Prostate gland (tissue), 2 donors: ENCODE results near the gene GTF2IRD1. TPM values are rescaled to one million over a fixed set of nuclear protein-coding genes. Genes with fewer than 3 reads are reported as not detected.

Experiments used
- DNase-seq: peaks from one replicate; pipeline ENCODE4 v3.0.0-alpha.2; 2019; ENCODE audit warnings: low spot score
- H3K27ac ChIP-seq, 2 donors: fragments of 200-600 bp; sonication (generic); 2 replicates each; pipeline ENCODE4 v1.5.1; 2017 to 2019
- H3K27me3 ChIP-seq: fragments of 200-600 bp; sonication (generic); replicated peaks from 2 replicates; pipeline ENCODE4 v1.5.1; 2019; ENCODE audit not compliant: insufficient read depth
- H3K36me3 ChIP-seq, 2 donors: fragments of 200-600 bp; sonication (generic); 1 replicate in 1 of 2; 2 replicates in 1 of 2; pipeline versions ENCODE4 v1.5.1 to v1.8.1; 2017 to 2019
- H3K4me1 ChIP-seq: fragments of 200-600 bp; sonication (generic); replicated peaks from 2 replicates; pipeline ENCODE4 v1.5.1; 2019
- H3K4me3 ChIP-seq, 2 donors: fragments of 200-600 bp; sonication (generic); 2 replicates each; pipeline ENCODE4 v1.5.1; 2017 to 2019
- H3K9me3 ChIP-seq: fragments of 200-600 bp; sonication (generic); 2 replicates; pipeline ENCODE4 v1.5.1; 2017
- POLR2A ChIP-seq: fragments of 450-650 bp; IDR thresholded peaks from one replicate; pipeline ENCODE4 v1.6.1; 2016; ENCODE audit warnings: antibody characterized with exemption, mild to moderate bottlenecking
- POLR2AphosphoS5 ChIP-seq: sonication (generic); formaldehyde crosslinking; IDR thresholded peaks from one replicate; pipeline ENCODE4 v1.6.1; 2017; ENCODE audit warnings: antibody characterized with exemption
- WGBS: methylation state at CpG from one replicate; pipeline ENCODE4 v1.1.5; 2018; 5-methylcytosine and 5-hydroxymethylcytosine counted together
- intact Hi-C: fragments of 100-400 bp; cut with DNase I; formaldehyde crosslinking; loops from one replicate; pipeline ENCODE4 v1.14.2; 2022
- total RNA-seq, 2 donors: library from RNA; depleted of rRNA; stranded (reverse); fragments of >200 nt; gene quantifications; one replicate each; pipeline ENCODE4 v1.1.0, GENCODE V29; 2016
- TF ChIP-seq, protein P1 (sequence below), 4 experiments: fragments of 200-600 bp in 2 of 4; fragments of 450-650 bp in 2 of 4; sonication (generic) in 2 of 4; IDR thresholded peaks; 1 replicate in 3 of 4; 2 replicates in 1 of 4; pipeline ENCODE4 v1.5.1; 2016 to 2019; ENCODE audit warnings: antibody characterized with exemption in 4 of 4, mild to moderate bottlenecking in 2 of 4, moderate library complexity in 2 of 4

Gene GTF2IRD1
- total RNA-seq, 2 donors from 2014 or later, result 24.0 to 36.6 TPM

DNA sequence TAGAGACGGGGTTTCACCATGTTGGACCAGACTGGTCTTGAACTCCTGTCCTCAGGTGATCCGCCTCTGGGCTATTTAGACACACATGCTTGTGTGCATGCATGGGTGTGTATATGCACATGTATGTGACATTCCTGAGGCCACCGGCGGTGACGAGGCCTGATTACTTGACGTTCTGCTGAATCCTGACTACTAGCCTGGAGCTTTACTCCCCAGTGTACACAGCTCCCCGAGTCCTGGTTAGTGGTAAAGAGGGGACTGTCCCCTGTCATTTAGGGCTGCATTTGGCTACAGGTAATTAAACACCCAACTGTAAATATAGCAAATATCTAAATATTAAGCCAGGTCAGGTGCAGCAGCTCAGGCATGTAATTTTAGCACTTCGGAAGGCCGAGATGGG, 14.2 kb downstream of the GTF2IRD1 start:
- no peak overlapping the region for H3K27ac ChIP-seq
- 74% methylated on average over 9 of the region's 9 CpGs for WGBS
- no peaks in the 10 kb centered on the region for H3K27me3 ChIP-seq
- H3K9me3 ChIP-seq, result no peaks in the 10 kb centered on the region
- H3K4me1 ChIP-seq, result peaks cover 21% of the 10 kb centered on the region
- H3K4me3 ChIP-seq, result no peak overlapping the region
- H3K36me3 ChIP-seq, result no peaks in the 10 kb centered on the region
- no peak for DNase-seq
- TF ChIP-seq POLR2A, result no peak
- TF ChIP-seq, protein P1, sequence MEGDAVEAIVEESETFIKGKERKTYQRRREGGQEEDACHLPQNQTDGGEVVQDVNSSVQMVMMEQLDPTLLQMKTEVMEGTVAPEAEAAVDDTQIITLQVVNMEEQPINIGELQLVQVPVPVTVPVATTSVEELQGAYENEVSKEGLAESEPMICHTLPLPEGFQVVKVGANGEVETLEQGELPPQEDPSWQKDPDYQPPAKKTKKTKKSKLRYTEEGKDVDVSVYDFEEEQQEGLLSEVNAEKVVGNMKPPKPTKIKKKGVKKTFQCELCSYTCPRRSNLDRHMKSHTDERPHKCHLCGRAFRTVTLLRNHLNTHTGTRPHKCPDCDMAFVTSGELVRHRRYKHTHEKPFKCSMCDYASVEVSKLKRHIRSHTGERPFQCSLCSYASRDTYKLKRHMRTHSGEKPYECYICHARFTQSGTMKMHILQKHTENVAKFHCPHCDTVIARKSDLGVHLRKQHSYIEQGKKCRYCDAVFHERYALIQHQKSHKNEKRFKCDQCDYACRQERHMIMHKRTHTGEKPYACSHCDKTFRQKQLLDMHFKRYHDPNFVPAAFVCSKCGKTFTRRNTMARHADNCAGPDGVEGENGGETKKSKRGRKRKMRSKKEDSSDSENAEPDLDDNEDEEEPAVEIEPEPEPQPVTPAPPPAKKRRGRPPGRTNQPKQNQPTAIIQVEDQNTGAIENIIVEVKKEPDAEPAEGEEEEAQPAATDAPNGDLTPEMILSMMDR (IDR thresholded peaks at IDR 0.05), result no peak
- no peak for TF ChIP-seq POLR2AphosphoS5
- intact Hi-C loops, result no loop called here

DNA sequence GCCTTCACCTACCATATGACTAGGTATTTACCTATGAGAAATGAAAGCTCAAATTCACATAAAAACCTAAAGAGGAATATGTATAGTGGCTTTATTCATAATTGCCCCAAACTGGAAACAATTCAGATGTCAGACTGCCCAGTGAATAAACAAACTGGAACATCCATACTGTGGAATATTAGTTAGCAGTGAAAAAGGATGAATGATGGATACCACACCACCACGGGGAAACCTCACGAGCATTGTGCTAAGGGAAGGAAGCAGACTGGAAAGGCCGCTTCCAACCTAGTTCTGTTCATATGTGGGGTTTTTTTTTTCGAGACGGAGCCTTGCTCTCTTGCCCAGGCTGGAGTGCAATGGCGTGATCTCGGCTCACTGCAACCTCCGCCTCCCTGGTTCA, 16.8 kb downstream of the GTF2IRD1 start:
- 97% methylated on average over 8 of the region's 8 CpGs for WGBS
- DNase-seq, result no peak
- no peaks in the 10 kb centered on the region for H3K36me3 ChIP-seq
- no peaks in the 10 kb centered on the region for H3K9me3 ChIP-seq
- H3K27ac ChIP-seq, result no peak overlapping the region
- no peaks in the 10 kb centered on the region for H3K27me3 ChIP-seq
- H3K4me1 ChIP-seq, result peaks cover 14% of the 10 kb centered on the region
- TF ChIP-seq POLR2AphosphoS5 (no peak), POLR2A (no peak)
- TF ChIP-seq, protein P1 (IDR thresholded peaks at IDR 0.05), result no peak
- intact Hi-C loops, result no loop called here
- no peak overlapping the region for H3K4me3 ChIP-seq

DNA sequence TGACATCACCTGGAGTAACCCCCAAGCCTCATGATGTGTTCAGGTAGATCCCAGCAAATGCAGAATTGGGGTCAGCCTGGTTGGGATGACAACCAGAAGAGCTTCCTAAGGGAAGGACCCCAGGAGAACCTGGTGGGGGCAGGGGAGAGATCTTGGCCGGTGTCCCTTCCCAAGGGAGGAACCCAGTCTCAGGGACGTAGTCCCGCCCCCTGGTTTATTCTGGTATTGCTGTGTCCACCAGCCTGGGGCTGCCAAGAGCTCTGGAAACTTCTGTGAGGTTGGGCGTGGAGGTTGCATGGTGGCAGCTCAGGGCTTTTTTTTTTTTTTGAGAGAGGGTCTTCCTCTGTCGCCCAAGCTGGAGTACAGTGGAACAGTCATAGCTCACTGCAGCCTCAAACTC, 19.4 kb downstream of the GTF2IRD1 start:
- 80% methylated on average over 5 of the region's 5 CpGs for WGBS
- intact Hi-C loops, result no loop called here
- H3K27me3 ChIP-seq, result no peaks in the 10 kb centered on the region
- no peak for DNase-seq
- no peak overlapping the region for H3K4me3 ChIP-seq
- no peak for TF ChIP-seq POLR2A
- TF ChIP-seq, protein P1 (IDR thresholded peaks at IDR 0.05), result no peak
- TF ChIP-seq POLR2AphosphoS5, result no peak
- H3K27ac ChIP-seq, result no peak overlapping the region
- H3K36me3 ChIP-seq, result no peaks in the 10 kb centered on the region
- H3K4me1 ChIP-seq, result peaks cover 21% of the 10 kb centered on the region
- no peaks in the 10 kb centered on the region for H3K9me3 ChIP-seq

DNA sequence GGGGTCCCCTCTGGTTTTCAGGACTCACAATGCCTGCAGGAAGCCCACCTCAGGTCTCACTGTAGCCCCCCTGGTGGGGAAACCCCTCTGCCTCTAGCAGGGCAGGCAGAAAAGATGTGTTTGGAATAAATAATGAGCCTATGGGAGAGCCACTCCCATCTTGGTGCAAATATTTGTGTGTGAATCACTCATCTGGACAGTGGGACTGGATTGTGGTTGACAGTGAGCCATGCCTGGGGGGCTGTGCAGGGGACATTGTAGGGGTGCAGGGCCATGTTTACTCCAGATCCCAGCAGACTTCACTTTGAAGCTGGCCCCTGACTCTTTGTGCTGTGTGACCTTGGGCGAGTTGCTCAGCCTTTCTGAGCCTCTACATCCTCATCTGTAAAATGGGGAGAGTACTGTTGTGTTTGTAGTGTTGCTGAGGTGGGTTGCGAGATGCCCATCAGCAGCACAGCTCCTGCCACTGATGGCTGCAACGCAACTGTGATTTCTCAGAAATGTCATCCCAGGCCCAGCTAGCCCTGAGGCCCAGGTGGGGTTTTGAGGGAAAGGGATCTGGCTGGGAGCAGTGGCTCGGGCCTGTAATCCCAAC, 20.7 kb downstream of the GTF2IRD1 start:
- Histone ChIP-seq H3K4me1 (peaks cover 32% of the 10 kb centered on the region), H3K27ac (peak overlapping the region in 1 of 2 donors; percentile 86)
- 89% methylated on average over 4 of the region's 4 CpGs for WGBS

More for the DNA sequence above, 20.7 kb downstream of the GTF2IRD1 start:
- H3K4me3 ChIP-seq, result no peak overlapping the region
- intact Hi-C loops, result no loop called here
- H3K9me3 ChIP-seq, result no peaks in the 10 kb centered on the region
- TF ChIP-seq POLR2A (no peak), POLR2AphosphoS5 (no peak)
- TF ChIP-seq, protein P1 (IDR thresholded peaks at IDR 0.05), result no peak
- no peak for DNase-seq
- no peaks in the 10 kb centered on the region for H3K36me3 ChIP-seq
- H3K27me3 ChIP-seq, result no peaks in the 10 kb centered on the region
